Ishikawa (cell line): ENCODE measurements around the gene ZFAND3.

ENCODE experiments used
- CEBPB ChIP-seq: IDR thresholded peaks from 2 replicates; pipeline ENCODE4 v1.6.1; 2012
- CREB1 ChIP-seq: IDR thresholded peaks from 2 replicates; pipeline ENCODE4 v1.6.1; 2012; ENCODE audit warnings: low read depth
- EGR1 ChIP-seq: IDR thresholded peaks from 2 replicates; pipeline ENCODE4 v1.6.1; 2012
- EP300 ChIP-seq: IDR thresholded peaks from 2 replicates; pipeline ENCODE4 v1.6.1; 2012; ENCODE audit warnings: borderline replicate concordance
- FOXM1 ChIP-seq: IDR thresholded peaks from 2 replicates; pipeline ENCODE4 v1.6.1; 2012; ENCODE audit warnings: low read depth, borderline replicate concordance
- MAX ChIP-seq: IDR thresholded peaks from 2 replicates; pipeline ENCODE4 v1.6.1; 2012
- NFIC ChIP-seq: IDR thresholded peaks from 2 replicates; pipeline ENCODE4 v1.6.1; 2012
- RAD21 ChIP-seq: IDR thresholded peaks from 2 replicates; pipeline ENCODE4 v1.6.1; 2012; ENCODE audit warnings: low read depth
- REST ChIP-seq: IDR thresholded peaks from 2 replicates; pipeline ENCODE4 v1.6.1; 2012; ENCODE audit warnings: low read depth, mild to moderate bottlenecking
- TAF1 ChIP-seq: IDR thresholded peaks from 2 replicates; pipeline ENCODE4 v1.6.1; 2012; ENCODE audit warnings: low read depth, mild to moderate bottlenecking
- TCF12 ChIP-seq: IDR thresholded peaks from 2 replicates; pipeline ENCODE4 v1.6.1; 2012; ENCODE audit warnings: low read depth
- TEAD4 ChIP-seq: IDR thresholded peaks from 2 replicates; pipeline ENCODE4 v1.6.1; 2012
- YY1 ChIP-seq: IDR thresholded peaks from 2 replicates; pipeline ENCODE4 v1.6.1; 2012; ENCODE audit warnings: low read depth
- ZBTB7A ChIP-seq: IDR thresholded peaks from 2 replicates; pipeline ENCODE4 v1.6.1; 2012; ENCODE audit warnings: low read depth
- TF ChIP-seq, protein P1 (sequence below): IDR thresholded peaks from 2 replicates; pipeline ENCODE4 v1.6.1; 2012

The ZFAND3 gene

DNA sequence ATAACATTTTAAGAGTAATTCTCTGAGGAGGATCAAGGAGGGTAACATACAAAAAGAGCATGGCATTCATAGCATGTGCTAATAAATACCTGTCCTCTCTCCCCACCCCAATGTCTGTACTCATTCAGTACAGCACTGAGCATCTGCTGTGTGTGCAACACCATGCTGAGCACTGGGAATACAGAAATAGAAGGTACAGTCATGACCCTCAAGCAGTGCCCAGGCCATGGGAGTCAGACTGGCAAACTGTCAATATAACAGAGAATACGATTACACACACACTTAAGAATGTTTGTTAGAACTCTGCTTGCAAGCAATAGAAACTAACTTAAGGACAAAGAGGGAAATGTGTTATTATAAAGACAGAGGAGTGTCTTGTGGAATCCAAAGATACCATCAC lies 24.7 kb upstream of the ZFAND3 start:
- TF ChIP-seq TEAD4 = no peak
- TF ChIP-seq RAD21 = no peak
- no peak for TF ChIP-seq REST
- TF ChIP-seq FOXM1 = no peak
- no peak for TF ChIP-seq EGR1
- no peak for TF ChIP-seq MAX
- TF ChIP-seq, protein P1, sequence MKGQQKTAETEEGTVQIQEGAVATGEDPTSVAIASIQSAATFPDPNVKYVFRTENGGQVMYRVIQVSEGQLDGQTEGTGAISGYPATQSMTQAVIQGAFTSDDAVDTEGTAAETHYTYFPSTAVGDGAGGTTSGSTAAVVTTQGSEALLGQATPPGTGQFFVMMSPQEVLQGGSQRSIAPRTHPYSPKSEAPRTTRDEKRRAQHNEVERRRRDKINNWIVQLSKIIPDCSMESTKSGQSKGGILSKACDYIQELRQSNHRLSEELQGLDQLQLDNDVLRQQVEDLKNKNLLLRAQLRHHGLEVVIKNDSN = no peak
- TF ChIP-seq YY1 = no peak
- no peak for TF ChIP-seq EP300
- TF ChIP-seq CEBPB = no peak
- no peak for TF ChIP-seq TCF12
- no peak for TF ChIP-seq TAF1
- no peak for TF ChIP-seq NFIC
- TF ChIP-seq CREB1 = no peak
- TF ChIP-seq ZBTB7A = no peak

- no peak for TF ChIP-seq TEAD4
- TF ChIP-seq FOXM1 = no peak
- TF ChIP-seq ZBTB7A = no peak
- no peak for TF ChIP-seq REST
- no peak for TF ChIP-seq TAF1
- no peak for TF ChIP-seq EP300
- TF ChIP-seq CEBPB = no peak
- no peak for TF ChIP-seq TCF12
- no peak for TF ChIP-seq YY1
- no peak for TF ChIP-seq NFIC
- no peak for TF ChIP-seq CREB1
- no peak for TF ChIP-seq RAD21
- TF ChIP-seq EGR1 = no peak
- TF ChIP-seq, protein P1 = no peak
- no peak for TF ChIP-seq MAX
These were observed 20.9 kb upstream of the ZFAND3 start for GRCh38 chr6:37798436-37799262.

DNA sequence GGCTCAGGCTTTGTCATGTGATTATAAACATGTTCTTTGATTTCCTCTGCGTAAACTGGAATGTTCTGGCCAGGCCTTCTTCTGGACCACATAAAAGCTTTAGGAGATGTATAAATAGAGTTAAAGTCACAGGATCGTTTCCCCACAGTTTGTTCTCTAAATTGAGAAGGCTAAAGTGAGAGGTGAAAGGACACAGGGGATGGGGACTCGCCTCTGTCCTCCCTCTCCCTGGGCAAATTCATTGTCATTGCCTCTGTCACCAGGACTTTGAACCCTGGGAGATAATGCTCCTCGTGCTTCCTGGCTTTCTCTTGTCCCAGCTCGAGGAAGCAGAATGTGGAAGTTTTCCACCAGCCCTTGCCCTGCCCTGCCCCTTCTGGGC lies 20.3 kb upstream of the ZFAND3 start:
- TF ChIP-seq TAF1 (no peak), MAX (no peak), YY1 (no peak), ZBTB7A (no peak), NFIC (no peak), EP300 (no peak), RAD21 (no peak), REST (no peak), CEBPB (no peak), CREB1 (no peak), TCF12 (no peak), TEAD4 (no peak), EGR1 (no peak)
- TF ChIP-seq, protein P1 = no peak
